ENCODE results near the gene BAMBI.
"Not testable (repeated sequence)": the region's sequence is repeated elsewhere in the genome, so short reads cannot be mapped to it uniquely, and the experiment has no call there.

Gene BAMBI, protein sequence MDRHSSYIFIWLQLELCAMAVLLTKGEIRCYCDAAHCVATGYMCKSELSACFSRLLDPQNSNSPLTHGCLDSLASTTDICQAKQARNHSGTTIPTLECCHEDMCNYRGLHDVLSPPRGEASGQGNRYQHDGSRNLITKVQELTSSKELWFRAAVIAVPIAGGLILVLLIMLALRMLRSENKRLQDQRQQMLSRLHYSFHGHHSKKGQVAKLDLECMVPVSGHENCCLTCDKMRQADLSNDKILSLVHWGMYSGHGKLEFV

DNA sequence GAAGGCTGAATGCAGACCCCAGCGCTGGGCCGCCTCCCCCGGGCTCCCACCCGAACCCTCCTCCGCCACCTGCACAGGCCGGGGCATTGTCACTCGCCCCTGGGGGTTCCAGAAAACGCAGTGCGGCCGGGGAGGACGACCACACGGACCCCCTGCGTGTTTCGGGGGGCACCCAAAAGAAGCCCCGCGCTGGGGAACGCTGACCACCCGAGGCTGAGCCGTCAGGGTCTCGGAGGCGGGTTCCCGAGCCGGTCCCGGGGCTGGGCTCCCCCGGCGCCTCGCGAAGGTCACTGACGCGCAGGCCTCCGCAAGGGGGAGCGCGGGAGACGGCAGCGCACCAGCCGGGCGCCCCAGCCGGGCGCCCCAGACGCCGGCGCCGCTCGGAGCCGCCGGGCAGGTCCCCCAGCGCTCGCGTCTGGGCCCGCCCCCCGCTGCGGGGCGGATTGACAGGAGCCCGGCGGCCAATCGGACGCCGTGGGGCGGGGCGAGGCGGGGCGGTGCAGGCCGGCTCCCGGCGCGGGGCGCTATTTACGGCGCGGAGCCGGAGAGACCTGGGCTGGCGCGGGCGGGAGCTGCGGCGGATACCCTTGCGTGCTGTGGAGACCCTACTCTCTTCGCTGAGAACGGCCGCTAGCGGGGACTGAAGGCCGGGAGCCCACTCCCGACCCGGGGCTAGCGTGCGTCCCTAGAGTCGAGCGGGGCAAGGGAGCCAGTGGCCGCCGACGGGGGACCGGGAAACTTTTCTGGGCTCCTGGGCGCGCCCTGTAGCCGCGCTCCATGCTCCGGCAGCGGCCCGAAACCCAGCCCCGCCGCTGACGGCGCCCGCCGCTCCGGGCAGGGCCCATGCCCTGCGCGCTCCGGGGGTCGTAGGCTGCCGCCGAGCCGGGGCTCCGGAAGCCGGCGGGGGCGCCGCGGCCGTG lies at the start of gene BAMBI:
BAMBI (plus strand) TSS at position 554 of the 920 bp plus-strand sequence. CDS start 377 bp downstream, outside the sequence.
- peak; percentile 59 for DNase-seq (ENCODE audit: low read depth)

DNA sequence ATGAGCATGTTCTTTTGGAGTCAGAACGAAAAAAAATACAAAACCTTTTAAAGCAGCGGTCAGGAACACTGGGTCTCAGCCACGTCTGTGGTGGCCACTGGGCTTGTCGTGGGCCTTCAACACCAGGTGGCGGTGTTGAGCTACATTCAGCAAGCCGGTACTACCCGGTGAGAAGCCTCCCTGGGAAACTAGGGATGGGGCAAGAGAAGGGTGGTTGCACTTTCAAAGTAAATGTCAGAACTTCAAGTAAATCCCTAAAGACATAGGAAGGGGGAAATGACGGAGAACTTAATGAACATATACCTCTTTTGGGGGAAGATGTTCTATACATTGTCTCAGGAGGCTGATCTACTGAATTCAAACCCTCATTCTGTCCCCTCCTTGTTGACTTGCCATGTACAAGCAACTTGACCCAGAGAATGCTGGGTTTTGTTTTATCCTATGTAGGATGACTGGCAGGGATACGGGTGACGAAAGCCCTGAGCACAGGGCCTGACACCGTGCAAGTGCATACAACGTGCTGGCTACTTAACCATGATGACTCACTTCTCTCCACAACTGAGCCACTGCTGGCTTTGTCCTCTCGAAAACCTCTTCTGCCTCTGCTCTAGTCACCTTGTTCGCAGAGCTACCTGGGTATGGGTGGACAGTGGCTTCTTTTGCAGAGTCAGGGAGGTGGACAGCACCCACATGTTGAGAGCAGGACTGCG lies 49.0 kb upstream of the BAMBI start:
- peak; percentile 44 for DNase-seq (ENCODE audit: low read depth)

DNA sequence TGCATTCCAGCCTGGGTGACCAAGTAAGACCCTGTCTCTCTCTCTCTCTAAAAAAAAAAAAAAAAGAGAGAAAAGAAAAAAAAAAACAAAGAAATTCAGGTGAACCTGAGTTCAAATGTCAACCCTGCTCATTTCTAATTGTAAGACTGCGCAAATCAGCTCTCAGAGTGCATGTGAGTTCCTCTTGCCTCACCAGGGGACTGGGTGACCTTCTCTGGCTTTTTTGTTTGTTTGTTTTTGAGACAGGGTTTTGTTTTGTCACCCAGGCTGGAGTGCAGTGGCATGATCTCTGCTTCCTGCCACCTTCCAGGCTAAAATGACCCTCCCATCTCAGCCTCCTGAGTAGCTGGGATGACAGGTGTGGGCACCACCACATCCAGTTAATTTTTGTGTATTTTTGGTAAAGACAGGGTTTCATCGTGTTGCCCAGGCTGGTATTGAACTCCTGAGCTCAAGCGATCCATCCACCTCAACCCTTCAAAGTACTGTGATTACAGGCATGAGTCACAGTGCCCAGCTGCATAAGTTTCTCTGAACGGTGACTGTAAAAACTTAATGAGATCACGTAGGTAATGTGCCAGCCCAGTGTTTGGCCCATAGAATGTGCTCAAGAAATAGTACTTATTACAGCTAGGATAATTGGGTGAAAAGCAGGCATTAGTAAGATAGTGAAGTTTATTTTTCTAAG lies 45.3 kb upstream of the BAMBI start:
- no peak for DNase-seq (ENCODE audit: low read depth)

DNA sequence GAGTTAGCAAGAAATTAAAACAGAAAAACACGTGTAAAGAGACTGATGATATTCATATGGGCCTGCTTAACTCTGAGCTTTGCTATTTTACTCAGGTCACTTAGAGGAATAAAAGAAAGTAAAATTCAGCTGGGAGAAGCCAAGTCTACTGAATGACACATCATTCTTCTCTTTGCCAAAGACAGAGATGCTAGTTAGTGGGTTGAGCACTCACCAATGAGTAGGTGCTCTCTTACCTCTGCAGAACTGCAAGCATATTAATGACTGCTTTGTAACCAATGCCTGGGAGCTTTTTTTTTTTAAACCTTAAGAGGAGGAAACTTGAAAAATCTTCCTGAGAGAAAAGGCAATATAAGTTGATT lies 44.8 kb upstream of the BAMBI start:
- DNase-seq (ENCODE audit: low read depth): no peak

DNA sequence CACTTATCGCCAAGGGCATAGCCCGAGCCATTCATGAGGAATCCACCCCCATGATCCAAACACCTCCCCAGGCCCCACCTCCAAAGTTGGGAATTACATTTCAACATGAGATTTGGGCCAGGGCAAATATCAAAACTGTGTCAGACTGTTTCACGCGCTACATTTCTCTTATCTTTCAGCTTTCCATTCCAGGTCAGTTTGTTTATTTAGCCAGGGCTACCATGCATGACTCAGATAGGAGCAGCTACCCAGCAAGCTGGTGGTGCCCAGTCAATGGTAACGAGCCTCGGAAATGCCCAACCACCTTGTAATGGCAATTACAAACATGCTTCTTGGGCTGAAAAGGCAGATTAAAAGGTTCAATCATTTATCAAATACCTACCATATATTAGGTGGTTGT lies 43.6 kb upstream of the BAMBI start:
- no peak for DNase-seq (ENCODE audit: low read depth)

DNA sequence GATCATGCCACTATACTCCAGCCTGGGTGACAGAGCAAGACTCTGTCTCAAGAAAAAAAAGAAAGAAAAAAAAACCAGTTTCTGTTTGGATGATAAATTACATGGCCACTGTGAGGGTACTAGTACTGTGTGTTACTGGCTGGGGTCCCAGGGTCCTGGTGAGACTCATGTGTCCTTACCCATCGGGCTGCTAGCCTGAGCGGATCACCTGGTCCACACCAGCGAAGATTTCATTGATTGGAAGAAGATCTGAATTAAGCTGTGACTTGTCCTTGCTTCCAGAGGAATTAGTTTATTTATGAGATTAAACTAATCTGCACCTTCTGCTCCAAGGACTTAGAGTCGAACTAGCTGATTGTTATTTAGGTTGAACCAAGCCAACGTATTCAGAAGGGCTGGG lies 40.0 kb upstream of the BAMBI start:
- DNase-seq (ENCODE audit: low read depth): no peak

DNA sequence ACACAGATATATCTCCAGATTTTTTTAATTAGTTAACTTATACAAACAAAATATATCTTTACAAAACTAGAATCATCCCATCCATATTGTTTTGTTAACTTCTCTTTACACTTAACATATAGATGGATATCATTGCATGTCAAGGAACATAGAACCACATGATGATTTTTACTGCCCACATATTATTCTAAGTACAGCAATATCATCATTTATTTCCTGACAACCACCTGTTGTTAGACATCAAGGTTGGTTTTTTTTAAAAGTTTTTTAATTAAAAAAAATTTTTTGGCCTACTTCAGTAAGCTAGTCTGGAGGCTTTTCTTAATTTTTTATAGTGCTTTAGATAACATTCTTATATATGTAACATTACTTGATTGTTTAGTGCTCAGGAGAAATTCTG lies 38.9 kb upstream of the BAMBI start:
- no peak for DNase-seq (ENCODE audit: low read depth)

DNA sequence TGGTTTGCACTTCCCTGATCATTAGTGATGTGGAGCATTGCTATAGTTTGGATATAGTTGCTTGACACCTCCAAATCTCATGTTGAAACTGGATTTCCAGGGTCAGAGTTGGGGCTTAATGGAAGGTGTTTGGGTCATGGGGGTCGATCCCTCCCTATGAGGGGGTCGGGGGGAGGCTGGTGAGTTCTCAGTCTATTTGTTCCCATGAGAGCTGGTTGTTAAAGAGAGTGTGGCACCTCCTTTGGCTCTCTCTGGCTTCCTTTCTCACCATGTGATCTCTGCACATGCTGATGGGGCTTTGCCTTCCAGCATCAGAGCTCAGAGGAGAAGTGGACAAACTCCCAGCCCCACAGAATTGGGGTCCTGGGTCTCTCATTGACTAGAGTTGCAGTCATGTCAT lies 36.8 kb upstream of the BAMBI start:
- no peak for DNase-seq (ENCODE audit: low read depth)

DNA sequence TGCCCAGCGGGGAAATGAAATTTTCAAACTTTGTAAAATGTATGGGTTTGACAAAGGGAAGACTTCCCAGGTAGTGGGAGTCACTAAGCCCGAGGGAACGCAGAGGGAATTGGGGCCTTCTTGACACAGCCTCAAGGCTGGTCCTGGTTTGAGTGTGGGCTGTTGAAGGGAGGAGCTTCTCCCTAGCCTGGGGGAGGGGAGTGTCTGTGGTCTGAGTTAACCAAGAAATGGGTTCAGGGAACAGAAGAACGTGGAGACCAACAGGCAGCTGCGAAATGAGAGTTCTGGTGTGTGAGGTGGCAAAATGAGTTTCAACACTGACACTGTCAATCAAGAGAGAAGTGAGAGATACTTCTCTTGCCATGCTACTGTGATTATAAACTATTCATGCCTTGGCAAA lies 32.7 kb upstream of the BAMBI start:
- DNase-seq (ENCODE audit: low read depth): no peak

DNA sequence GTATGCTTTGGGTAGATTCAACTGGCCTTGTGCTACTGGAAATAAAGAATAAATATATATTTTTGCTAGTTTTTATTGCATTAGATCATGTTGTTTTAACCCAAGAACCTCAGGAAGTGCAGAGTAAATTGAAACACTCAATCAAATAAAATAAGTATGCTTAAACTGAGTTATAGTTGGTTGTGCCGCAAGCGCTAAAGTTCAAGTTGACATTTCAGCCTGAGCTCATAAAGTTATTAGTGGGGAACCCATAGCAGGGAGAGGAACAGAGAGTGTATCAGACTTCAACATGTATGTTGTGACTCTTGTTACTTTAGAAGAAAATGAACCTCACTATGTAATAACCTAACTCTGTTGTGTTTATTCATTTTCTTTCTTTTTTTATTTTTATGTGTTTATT lies 25.2 kb upstream of the BAMBI start:
- DNase-seq (ENCODE audit: low read depth): no peak

DNA sequence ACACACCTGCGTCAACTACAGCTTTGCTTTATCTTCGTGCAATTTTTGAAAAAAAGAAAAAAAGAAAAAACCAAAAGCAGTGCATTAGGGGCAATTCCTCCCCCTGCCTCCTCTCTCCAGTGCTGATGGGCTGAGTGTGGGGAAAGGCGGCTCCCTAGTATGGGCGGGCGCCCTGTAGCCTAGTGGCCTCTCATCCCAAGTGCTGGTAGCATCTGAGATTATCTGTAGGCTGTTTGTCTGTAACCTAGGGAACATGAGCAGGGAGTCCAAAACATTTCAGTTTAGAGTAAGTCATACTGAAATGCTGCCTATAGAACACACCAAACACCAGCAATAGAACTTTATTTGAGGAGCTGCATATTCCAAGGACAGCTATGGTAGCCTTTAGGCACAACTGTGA lies 24.6 kb upstream of the BAMBI start:
- DNase-seq (ENCODE audit: low read depth): no peak

DNA sequence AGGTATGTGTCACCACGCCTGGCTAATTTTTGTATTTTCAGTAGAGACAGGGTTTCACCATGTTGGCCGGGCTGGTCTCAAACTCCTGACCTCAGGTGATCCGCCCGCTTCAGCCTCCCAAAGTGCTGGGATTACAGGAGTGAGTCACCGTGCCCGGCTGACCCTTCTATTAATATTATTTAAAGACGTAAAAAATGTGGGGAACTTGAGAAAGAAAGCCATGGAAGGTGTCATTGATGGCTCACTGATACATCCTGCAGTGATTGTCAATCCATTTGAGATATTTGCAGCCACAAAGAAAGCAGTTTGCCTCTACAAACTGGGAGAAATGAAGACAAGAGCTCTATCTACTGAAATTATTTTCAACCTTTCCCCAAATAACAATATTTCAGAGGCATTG lies 18.5 kb upstream of the BAMBI start:
- not testable (repeated sequence) for DNase-seq (ENCODE audit: low read depth)

DNA sequence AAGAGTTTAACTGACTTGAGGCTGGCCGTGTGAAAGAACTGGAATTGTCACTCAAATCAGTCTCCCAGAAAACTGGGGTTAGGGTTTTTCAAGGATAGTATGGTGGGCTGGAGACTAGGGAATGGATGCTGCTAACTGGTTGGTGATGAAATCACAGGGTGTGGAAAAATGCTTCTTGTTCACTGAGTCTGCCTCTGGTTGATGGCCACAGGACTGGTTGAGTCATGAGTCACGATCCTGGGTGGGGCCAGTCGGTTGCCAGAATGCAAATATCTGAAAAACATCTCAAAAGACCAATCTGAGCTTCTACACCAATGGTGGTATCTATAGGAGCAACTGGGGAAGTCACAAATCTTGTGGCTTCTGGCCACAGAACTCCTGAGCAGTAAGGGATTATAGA lies 16.3 kb upstream of the BAMBI start:
- DNase-seq (ENCODE audit: low read depth): no peak

DNA sequence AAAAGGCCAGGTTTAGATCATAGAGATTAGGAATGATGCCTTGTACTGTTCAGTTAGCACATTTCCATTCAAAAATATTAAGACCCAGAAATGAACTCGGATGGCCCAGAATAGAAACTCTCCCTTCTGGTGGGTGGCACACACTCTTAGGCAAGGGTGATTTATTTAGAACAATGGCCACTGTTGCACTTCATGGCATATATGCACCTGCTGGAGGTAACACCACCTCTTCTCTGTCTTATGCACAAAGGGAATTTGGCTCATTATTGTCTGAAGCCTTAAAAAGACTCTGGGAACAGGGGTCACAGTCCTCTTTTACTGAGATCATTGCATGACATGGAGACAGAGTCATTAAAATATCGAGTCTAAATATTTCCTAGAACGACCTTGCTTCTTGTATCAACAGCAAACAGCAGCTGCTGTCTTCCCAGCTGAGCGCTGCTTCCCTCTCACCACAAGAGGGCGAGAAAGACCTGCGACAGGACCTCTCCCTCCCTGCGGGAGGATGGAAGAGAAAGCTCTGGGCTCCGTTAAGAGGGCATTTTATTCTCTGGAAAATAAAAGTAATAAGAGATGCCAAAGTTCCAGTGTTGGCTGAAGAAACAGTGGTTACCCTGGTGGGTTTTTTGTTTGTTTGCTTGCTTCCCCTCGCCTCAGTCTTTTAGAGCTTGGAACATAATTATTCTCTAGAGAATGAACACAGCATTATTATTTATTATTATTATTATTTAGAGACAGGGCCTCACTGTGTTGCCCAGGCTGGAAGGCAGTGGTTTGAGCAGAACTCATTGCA lies 13.5 kb upstream of the BAMBI start:
- no peak for DNase-seq (ENCODE audit: low read depth)

DNA sequence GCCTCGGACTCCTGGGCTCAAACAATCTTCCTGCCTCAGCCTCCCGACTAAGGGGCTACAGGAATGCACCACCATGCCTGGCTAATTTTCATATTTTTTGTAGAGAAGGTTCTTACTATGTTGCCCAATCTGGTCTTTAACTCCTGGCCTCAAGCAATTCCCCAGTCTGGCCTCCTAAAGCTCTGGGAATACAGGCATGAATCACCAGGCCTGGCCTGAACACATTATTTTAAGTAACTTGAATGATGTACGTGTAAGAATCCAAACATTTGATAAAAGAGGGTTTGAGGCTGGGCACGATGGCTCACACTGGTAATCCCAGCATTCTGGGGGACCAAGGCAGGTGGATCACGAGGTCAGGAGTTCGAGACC lies 13.0 kb upstream of the BAMBI start:
- DNase-seq (ENCODE audit: low read depth): no peak

DNA sequence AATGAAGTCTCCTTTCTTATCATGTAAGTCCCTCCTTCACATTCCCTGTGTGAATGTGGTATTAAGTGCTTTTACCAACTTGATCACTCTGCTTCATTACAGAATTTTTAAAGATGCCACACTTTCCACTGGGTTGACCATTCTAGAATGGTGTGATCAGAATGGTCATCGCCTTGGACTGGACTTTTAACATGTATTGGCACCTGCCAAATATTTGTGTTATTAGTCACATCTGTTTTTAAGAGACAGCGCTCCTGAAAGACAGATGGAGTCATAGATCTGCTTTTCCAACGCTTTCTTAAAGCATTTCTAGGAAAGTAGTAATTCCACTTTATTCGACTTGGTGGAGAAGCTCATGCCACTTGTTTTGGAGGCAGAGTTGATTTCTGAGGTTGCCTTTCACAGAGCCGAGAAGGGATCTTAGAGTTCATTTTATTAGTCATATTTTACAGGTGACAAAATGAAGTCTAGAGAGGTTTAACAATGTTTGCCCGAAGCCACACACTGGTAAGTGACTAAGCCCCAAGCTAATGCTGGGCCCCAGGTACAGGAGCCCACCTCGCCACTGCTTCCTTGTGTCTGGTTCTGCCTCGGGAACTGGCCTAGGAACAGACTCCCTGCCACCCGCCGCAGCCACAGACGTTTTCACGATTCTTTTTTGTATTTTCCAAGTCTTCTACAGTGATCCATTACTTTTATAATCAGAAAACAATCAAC lies 10.4 kb upstream of the BAMBI start:
- no peak for DNase-seq (ENCODE audit: low read depth)

DNA sequence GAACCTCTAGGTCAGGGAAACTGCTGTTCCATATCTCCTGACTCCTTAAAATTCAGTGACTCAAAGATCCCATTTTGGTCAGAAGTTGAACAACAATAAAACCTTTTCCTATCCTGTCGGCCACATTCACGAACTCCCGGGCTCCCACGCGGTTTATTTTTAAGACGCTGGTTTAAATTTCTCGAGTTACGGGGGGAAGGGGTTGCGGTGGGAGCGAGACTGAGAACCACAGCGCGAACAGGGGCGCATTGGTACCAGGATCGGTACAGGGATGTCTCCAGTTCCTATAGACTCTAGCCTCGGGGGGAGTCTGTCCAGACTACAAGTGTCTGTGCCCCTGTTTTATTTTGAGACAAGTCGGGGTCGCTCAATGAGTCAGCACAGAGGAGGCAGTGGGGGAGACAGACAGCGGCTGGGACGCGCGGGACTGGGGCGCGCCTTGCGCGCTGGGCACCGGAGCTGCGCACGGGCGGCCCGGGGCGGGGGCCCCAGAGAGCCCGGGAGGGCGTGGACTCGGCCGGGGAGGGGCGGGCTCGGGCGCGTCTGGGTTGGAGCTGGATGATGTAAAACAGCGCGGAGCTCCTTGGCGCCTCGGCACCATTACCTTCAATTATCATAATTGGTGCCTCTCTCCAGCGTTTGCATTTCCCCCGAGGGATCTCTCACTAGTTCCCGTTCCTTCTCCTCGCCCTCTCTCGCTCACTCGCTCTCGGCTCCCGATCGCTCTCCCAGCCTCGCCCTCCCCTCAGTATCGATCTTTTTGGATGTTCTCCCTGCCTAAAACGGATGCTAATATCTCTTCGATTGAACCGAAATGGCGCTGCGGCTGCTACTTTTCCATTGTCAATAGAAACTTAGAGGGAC lies 8.7 kb upstream of the BAMBI start:
- DNase-seq (ENCODE audit: low read depth): no peak

DNA sequence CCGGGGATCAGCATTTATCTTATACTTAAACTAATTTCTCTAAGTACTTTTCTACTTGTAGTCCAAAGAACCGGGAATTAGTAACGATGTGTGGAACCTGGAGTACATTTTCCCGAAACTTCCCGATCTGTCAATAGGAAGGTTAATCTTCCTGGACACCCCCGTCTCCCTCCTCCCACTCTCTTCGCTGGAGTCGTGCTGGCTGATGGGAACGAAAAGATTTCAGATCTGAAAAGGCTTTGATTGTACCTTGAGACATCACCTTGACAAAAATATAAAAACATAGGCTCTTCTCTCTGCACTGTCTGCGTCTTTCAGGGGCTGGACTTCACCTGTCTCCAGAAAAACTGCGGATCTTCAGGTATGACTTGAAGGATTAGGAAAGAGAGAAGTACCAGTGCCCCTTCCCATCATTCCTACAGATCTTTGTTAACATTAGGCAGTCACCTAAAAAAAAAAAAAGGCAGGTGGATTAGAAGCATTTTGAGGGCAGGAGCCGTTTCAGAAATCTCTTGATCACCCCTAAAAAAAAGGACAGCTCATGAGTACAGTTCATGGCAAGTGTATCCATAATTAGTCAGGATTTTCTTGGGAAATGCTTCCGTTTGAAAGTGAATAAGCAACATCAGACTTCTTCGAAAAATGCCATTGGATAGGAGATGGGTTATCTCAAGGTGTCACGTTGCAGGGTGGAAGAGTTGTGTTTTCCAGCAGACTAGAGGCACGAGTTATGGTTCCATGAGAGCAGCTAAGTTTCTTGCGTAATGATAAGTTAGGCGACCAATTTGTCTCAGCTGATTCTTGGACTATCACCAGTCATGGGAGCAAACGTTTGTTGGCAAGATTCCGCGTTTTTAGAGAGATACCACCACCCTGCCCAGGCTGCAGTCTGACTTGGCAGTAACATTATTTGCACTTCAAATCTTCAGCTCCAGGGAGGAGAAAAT lies 7.8 kb upstream of the BAMBI start:
- DNase-seq (ENCODE audit: low read depth): no peak

DNA sequence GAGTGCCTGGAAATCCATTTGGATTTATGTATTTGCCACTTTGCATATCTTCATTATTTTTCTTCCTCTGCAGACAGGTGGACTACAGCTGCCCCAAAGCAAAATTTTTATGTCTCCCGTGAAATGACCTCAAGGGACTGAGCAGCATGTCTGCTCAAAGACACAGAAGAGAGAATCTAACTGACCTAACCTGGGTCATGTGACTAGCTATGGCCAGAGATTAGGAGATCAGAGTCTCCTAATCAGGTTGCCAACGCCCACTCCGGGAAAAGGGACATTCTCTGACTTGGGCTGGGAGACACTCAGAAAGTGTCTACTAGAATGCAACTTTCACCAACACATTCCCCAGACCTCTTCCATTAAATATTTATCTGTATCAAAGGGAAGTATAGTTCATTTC lies 2.5 kb upstream of the BAMBI start:
- DNase-seq (ENCODE audit: low read depth): no peak
